ENCODE data around the gene COL4A4. TPM values are rescaled to one million over a fixed set of nuclear protein-coding genes. Genes with fewer than 3 reads are reported as not detected.

Gene COL4A4
- total RNA-seq, 1 donor from 2014 or later: 2.5 TPM

GRCh38 chr2:227127201-227127600 is 36.8 kb downstream of the COL4A4 start:
- H3K9me3 ChIP-seq: no peaks in the 10 kb centered on the region
- H3K4me1 ChIP-seq: no peaks in the 10 kb centered on the region
- no peak overlapping the region for H3K4me3 ChIP-seq
- H3K36me3 ChIP-seq: no peaks in the 10 kb centered on the region
- TF ChIP-seq POLR2A (IDR thresholded peaks at IDR 0.05) (no peak), CTCF (IDR thresholded peaks at IDR 0.05) (no peak), POLR2AphosphoS5 (IDR thresholded peaks at IDR 0.05; ENCODE audit: insufficient read depth in 1 of 2, low read depth in 1 of 2) (no peak)
- no peaks in the 10 kb centered on the region for H3K27me3 ChIP-seq
- DNase-seq (ENCODE audit: extremely low spot score in 2 of 2): no peak
- H3K27ac ChIP-seq: no peak overlapping the region
- intact Hi-C loops (cut with DNase I): no loop called here

GRCh38 chr2:227125506-227125905 is 38.5 kb downstream of the COL4A4 start:
- Histone ChIP-seq H3K36me3 (no peaks in the 10 kb centered on the region), H3K27me3 (no peaks in the 10 kb centered on the region), H3K4me3 (no peak overlapping the region), H3K4me1 (no peaks in the 10 kb centered on the region), H3K9me3 (no peaks in the 10 kb centered on the region), H3K27ac (no peak overlapping the region)
- no peak for DNase-seq (ENCODE audit: extremely low spot score in 2 of 2)
- TF ChIP-seq CTCF (IDR thresholded peaks at IDR 0.05) (no peak), POLR2AphosphoS5 (IDR thresholded peaks at IDR 0.05; ENCODE audit: insufficient read depth in 1 of 2, low read depth in 1 of 2) (no peak), POLR2A (IDR thresholded peaks at IDR 0.05) (no peak)
- intact Hi-C loops (cut with DNase I): no loop called here

- no peaks in the 10 kb centered on the region for H3K4me1 ChIP-seq
- no peaks in the 10 kb centered on the region for H3K9me3 ChIP-seq
- H3K27me3 ChIP-seq: no peaks in the 10 kb centered on the region
- H3K27ac ChIP-seq: no peak overlapping the region
- TF ChIP-seq POLR2AphosphoS5 (IDR thresholded peaks at IDR 0.05; ENCODE audit: insufficient read depth in 1 of 2, low read depth in 1 of 2) (no peak), POLR2A (IDR thresholded peaks at IDR 0.05) (no peak), CTCF (IDR thresholded peaks at IDR 0.05) (no peak)
- DNase-seq (ENCODE audit: extremely low spot score in 2 of 2): no peak
- no peaks in the 10 kb centered on the region for H3K36me3 ChIP-seq
- no peak overlapping the region for H3K4me3 ChIP-seq
- intact Hi-C loops (cut with DNase I): no loop called here
Observed at GRCh38 chr2:227124811-227125210, 39.2 kb downstream of the COL4A4 start.

GRCh38 chr2:227123697-227124096 is 40.3 kb downstream of the COL4A4 start:
- Histone ChIP-seq H3K4me3 (no peak overlapping the region), H3K4me1 (no peaks in the 10 kb centered on the region), H3K27me3 (no peaks in the 10 kb centered on the region), H3K36me3 (no peaks in the 10 kb centered on the region), H3K9me3 (no peaks in the 10 kb centered on the region), H3K27ac (no peak overlapping the region)
- intact Hi-C loops (cut with DNase I): no loop called here
- no peak for DNase-seq (ENCODE audit: extremely low spot score in 2 of 2)
- TF ChIP-seq CTCF (IDR thresholded peaks at IDR 0.05): no peak
- TF ChIP-seq POLR2A (IDR thresholded peaks at IDR 0.05): no peak
- TF ChIP-seq POLR2AphosphoS5 (IDR thresholded peaks at IDR 0.05; ENCODE audit: insufficient read depth in 1 of 2, low read depth in 1 of 2): no peak

GRCh38 chr2:227118353-227118752 is 45.7 kb downstream of the COL4A4 start:
- no peak overlapping the region for H3K4me3 ChIP-seq
- H3K36me3 ChIP-seq: no peaks in the 10 kb centered on the region
- TF ChIP-seq POLR2A (IDR thresholded peaks at IDR 0.05): no peak
- TF ChIP-seq CTCF (IDR thresholded peaks at IDR 0.05): no peak
- TF ChIP-seq POLR2AphosphoS5 (IDR thresholded peaks at IDR 0.05; ENCODE audit: insufficient read depth in 1 of 2, low read depth in 1 of 2): no peak
- H3K27me3 ChIP-seq: no peaks in the 10 kb centered on the region
- H3K27ac ChIP-seq: no peak overlapping the region
- intact Hi-C loops (cut with DNase I): no loop called here
- DNase-seq (ENCODE audit: extremely low spot score in 2 of 2): no peak
- no peaks in the 10 kb centered on the region for H3K9me3 ChIP-seq
- no peaks in the 10 kb centered on the region for H3K4me1 ChIP-seq

Data from vagina (tissue), 2 donors.